Trophoblast cell (in vitro differentiated cells and primary cell): Measurements from ENCODE around the gene TMC3.
A peak's percentile ranks its signal among the peaks of the same experiment; 100 is the strongest.

Experiments used
- DNase-seq, 2 donors: peaks; one replicate each; pipeline ENCODE4 v3.0.0-alpha.2; 2016
- H2AFZ ChIP-seq: 2 replicates; pipeline ENCODE4 v1.6.1; 2013; ENCODE audit warnings: low read length, moderate library complexity, mild to moderate bottlenecking; ENCODE audit not compliant: insufficient read depth, poor library complexity
- H2AK5ac ChIP-seq: 2 replicates; pipeline ENCODE4 v1.6.1; 2013; ENCODE audit warnings: mild to moderate bottlenecking, low read length
- H2BK120ac ChIP-seq: 2 replicates; pipeline ENCODE4 v1.6.1; 2013; ENCODE audit warnings: low read length, mild to moderate bottlenecking, moderate library complexity; ENCODE audit not compliant: insufficient read depth, poor library complexity
- H2BK12ac ChIP-seq: 2 replicates; pipeline ENCODE4 v1.6.1; 2013; ENCODE audit warnings: mild to moderate bottlenecking, low read length, moderate library complexity
- H2BK5ac ChIP-seq: 2 replicates; pipeline ENCODE4 v1.6.1; 2013; ENCODE audit warnings: low read length, low read depth, moderate library complexity, mild to moderate bottlenecking; ENCODE audit not compliant: poor library complexity
- H3K14ac ChIP-seq: 2 replicates; pipeline ENCODE4 v1.6.1; 2013; ENCODE audit warnings: mild to moderate bottlenecking, low read length
- H3K18ac ChIP-seq: 2 replicates; pipeline ENCODE4 v1.6.1; 2013; ENCODE audit warnings: mild to moderate bottlenecking, low read length
- H3K23ac ChIP-seq: 2 replicates; pipeline ENCODE4 v1.6.1; 2013; ENCODE audit warnings: low read length
- H3K27ac ChIP-seq: 2 replicates; pipeline ENCODE4 v1.5.1; 2013; ENCODE audit warnings: low read depth, mild to moderate bottlenecking, inconsistent platforms, low read length, moderate library complexity
- H3K27me3 ChIP-seq: 2 replicates; pipeline ENCODE4 v1.6.1; 2013; ENCODE audit warnings: inconsistent platforms, mild to moderate bottlenecking, low read length, moderate library complexity; ENCODE audit not compliant: insufficient read depth
- H3K36me3 ChIP-seq, 2 experiments: 1 replicate in 1 of 2; 2 replicates in 1 of 2; pipeline ENCODE4 v1.6.1; 2013; ENCODE audit warnings: low read length in 2 of 2, mild to moderate bottlenecking in 2 of 2, moderate library complexity in 1 of 2; ENCODE audit not compliant: insufficient read depth in 2 of 2, control insufficient read depth in 1 of 2
- H3K4ac ChIP-seq: 2 replicates; pipeline ENCODE4 v1.6.1; 2013; ENCODE audit warnings: low read depth, mild to moderate bottlenecking, low read length, moderate library complexity
- H3K4me1 ChIP-seq, 2 experiments: 1 replicate in 1 of 2; 2 replicates in 1 of 2; pipeline ENCODE4 v1.6.1; 2013; ENCODE audit warnings: low read length in 2 of 2, mild to moderate bottlenecking in 2 of 2, moderate library complexity in 1 of 2; ENCODE audit not compliant: insufficient read depth in 2 of 2, control insufficient read depth in 1 of 2
- H3K4me2 ChIP-seq: 2 replicates; pipeline ENCODE4 v1.6.1; 2013; ENCODE audit warnings: inconsistent platforms, mild to moderate bottlenecking, low read length, moderate library complexity
- H3K4me3 ChIP-seq: 2 replicates; pipeline ENCODE4 v1.5.1; 2013; ENCODE audit warnings: mild to moderate bottlenecking, low read depth, low read length, inconsistent platforms
- H3K79me1 ChIP-seq: one replicate; pipeline ENCODE4 v1.6.1; 2013; ENCODE audit warnings: low read length
- H3K79me2 ChIP-seq: 2 replicates; pipeline ENCODE4 v1.6.1; 2013; ENCODE audit warnings: low read length, mild to moderate bottlenecking; ENCODE audit not compliant: control insufficient read depth, insufficient read depth, poor library complexity
- H3K9ac ChIP-seq: 2 replicates; pipeline ENCODE4 v1.6.1; 2013; ENCODE audit warnings: mild to moderate bottlenecking, low read length
- H3K9me3 ChIP-seq: 2 replicates; pipeline ENCODE4 v1.6.1; 2013; ENCODE audit warnings: low read depth, mild to moderate bottlenecking, control low read depth, inconsistent platforms, low read length; ENCODE audit not compliant: insufficient read depth
- H4K12ac ChIP-seq: 2 replicates; pipeline ENCODE4 v1.6.1; 2013; ENCODE audit warnings: low read depth, mild to moderate bottlenecking, low read length, moderate library complexity
- H4K8ac ChIP-seq: 2 replicates; pipeline ENCODE4 v1.6.1; 2013; ENCODE audit warnings: low read depth, mild to moderate bottlenecking, low read length, moderate library complexity
- H4K91ac ChIP-seq: one replicate; pipeline ENCODE4 v1.6.1; 2013; ENCODE audit warnings: low read depth, mild to moderate bottlenecking, low read length, moderate library complexity
- WGBS: extraction: QIAGEN DNeasy Blood & Tissue Kit; methylation state at CpG from one replicate; pipeline ENCODE4 v1.1.7; 2013; ENCODE audit warnings: missing lambda C conversion rate; ENCODE audit not compliant: insufficient read length, insufficient coverage; ENCODE audit errors: extremely low coverage; 5-methylcytosine and 5-hydroxymethylcytosine counted together

Gene TMC3

DNA sequence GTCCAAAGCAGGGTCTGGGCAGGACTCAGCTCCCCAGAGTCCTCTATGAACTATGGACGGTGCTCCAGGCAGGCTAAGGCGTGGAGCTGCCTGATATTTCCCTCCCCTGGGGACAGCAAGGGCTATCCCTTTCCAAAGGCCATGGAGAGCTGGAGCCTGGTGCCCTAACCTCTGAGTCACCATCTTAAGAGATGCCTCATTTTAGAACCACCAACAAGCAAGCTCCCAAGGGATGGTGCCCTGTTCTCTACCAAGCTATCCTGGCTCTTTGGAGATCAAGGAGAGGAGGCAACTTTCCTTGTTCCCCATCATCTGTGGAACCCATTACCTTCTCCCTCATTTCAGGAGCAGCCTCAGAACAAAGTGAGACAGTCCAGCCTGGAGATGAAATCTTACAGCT, 65.8 kb downstream of the TMC3 start:
- Histone ChIP-seq H2AFZ (no peak overlapping the region), H2BK120ac (no peak overlapping the region), H3K36me3 (peaks cover 4 to 5% of the 10 kb centered on the region in 2 experiments), H3K23ac (no peak overlapping the region), H3K79me2 (no peaks in the 10 kb centered on the region), H4K12ac (no peak overlapping the region), H3K4me2 (no peak overlapping the region), H3K27ac (no peak overlapping the region), H3K14ac (no peak overlapping the region), H3K9ac (no peak overlapping the region), H2BK12ac (no peak overlapping the region), H3K18ac (no peak overlapping the region), H2BK5ac (no peak overlapping the region), H4K8ac (no peak overlapping the region), H3K4me1 (peaks cover 6 to 11% of the 10 kb centered on the region in 2 experiments), H3K4me3 (no peak overlapping the region), H3K9me3 (no peaks in the 10 kb centered on the region), H4K91ac (no peak overlapping the region), H2AK5ac (no peak overlapping the region), H3K79me1 (no peaks in the 10 kb centered on the region), H3K27me3 (no peaks in the 10 kb centered on the region), H3K4ac (no peak overlapping the region)
- no CpG with 5 or more reads among the region's 2 CpGs for WGBS
- DNase-seq = no peak

DNA sequence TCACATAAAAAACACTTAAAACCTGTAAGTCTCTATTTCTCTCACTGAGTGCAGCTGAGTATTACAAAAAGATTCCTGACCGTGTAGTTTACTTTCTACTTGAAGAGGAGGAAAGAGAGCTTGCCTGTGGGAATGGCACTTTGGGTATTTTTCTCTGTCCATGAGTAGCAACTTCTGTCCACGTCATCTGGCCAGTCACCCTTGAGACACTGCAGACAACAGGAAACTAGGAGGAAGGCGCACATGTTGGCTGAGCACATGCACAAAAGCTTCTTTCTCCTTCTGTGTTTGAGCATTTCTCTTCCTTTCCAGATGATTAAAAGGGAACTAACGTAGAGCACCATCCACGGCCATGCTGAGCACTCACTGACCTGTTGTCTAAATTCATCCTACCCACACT, 69.8 kb downstream of the TMC3 start:
- Histone ChIP-seq H4K12ac (no peak overlapping the region), H3K23ac (no peak overlapping the region), H3K4me2 (no peak overlapping the region), H3K18ac (no peak overlapping the region), H3K79me1 (no peaks in the 10 kb centered on the region), H4K8ac (no peak overlapping the region), H2BK12ac (no peak overlapping the region), H3K27ac (peak overlapping the region; percentile 8), H3K27me3 (no peaks in the 10 kb centered on the region), H2BK5ac (no peak overlapping the region), H3K36me3 (no peaks in the 10 kb centered on the region), H3K79me2 (no peaks in the 10 kb centered on the region), H3K4me1 (peaks cover 5 to 8% of the 10 kb centered on the region in 2 experiments), H3K4me3 (no peak overlapping the region), H3K9me3 (no peaks in the 10 kb centered on the region), H2BK120ac (no peak overlapping the region), H3K14ac (no peak overlapping the region), H3K9ac (no peak overlapping the region), H3K4ac (no peak overlapping the region), H2AFZ (no peak overlapping the region), H4K91ac (no peak overlapping the region), H2AK5ac (no peak overlapping the region)
- WGBS = no CpG with 5 or more reads among the region's 5 CpGs
- DNase-seq = peak; percentile 79 to 88

DNA sequence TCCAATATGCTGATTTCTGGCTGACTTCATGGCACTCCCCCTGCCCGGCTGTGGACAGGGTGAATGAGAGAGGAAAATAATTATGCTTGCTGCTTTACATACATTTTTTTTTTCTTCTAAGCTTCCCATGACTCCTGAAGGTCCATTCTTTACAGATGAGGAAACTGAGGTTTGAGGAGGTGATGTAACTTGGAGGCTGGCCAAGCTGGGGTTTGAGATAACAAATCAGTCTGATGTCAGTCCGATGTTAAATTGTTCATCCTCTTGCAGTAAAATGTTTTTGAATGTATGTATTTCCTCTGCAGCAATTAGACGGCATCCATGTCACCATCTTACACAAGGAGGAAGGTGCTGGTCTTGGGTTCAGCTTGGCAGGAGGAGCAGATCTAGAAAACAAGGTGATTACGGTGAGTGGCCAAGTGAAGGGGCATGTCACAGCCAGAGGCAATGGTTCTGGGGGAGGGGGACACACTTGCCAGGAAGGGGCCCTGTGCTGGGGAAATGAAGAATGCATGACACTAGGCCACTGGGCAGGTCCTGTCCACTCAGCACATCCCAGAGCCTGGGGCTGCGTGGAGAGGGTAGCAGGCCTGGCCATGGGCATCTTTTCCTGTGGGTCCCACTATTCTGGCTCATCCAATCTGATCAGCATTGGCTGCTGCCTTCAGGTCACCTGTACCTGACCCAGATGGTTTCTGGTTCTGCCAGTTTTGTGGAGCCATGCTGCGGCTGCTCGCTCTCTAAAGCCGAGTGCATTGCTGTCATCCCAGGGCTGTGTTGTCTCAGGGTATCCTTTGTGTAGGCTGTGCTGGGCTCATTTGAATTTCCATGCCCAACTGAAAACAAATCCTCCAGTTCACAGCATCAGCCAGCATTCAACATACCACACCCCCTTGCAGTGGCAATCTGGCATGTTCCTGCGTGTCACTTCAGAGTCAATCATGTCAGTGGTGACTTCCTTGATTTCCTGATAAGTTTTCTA, 70.5 kb downstream of the TMC3 start:
- peak; percentile 57 to 76 for DNase-seq
- WGBS = no CpG with 5 or more reads among the region's 9 CpGs
- Histone ChIP-seq H3K27ac (peak overlapping the region; percentile 8), H2AFZ (no peak overlapping the region), H3K4ac (no peak overlapping the region), H3K9me3 (no peaks in the 10 kb centered on the region), H3K18ac (no peak overlapping the region), H2AK5ac (no peak overlapping the region), H3K36me3 (no peaks in the 10 kb centered on the region), H3K9ac (no peak overlapping the region), H3K79me1 (no peaks in the 10 kb centered on the region), H4K12ac (no peak overlapping the region), H3K4me2 (no peak overlapping the region), H3K27me3 (no peaks in the 10 kb centered on the region), H4K91ac (no peak overlapping the region), H2BK5ac (no peak overlapping the region), H3K4me1 (peaks cover 5 to 8% of the 10 kb centered on the region in 2 experiments), H3K23ac (no peak overlapping the region), H2BK12ac (no peak overlapping the region), H3K14ac (no peak overlapping the region), H3K4me3 (no peak overlapping the region), H3K79me2 (no peaks in the 10 kb centered on the region), H2BK120ac (no peak overlapping the region), H4K8ac (no peak overlapping the region)

DNA sequence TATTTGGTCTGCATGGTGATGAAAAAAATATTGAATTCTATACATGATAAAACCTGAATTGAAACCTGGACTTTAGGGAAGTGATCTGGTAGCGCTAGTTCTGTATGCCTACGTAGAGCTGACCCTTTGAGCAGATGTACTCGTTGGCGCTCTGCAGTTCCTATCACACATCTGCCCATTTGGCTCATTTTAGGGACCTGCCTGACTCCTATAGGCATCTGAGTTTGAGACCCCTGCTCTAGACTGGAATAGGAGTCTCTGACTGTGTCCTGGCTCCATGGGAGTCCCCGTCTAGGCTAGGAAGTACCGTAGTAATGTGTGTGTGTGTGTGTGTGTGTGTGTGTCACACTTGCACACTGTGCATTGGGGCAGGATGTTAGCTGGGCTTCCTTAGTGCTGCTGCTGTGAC, 71.3 kb downstream of the TMC3 start:
- Histone ChIP-seq H3K9me3 (no peaks in the 10 kb centered on the region), H2BK12ac (no peak overlapping the region), H2AFZ (no peak overlapping the region), H4K12ac (no peak overlapping the region), H3K4me3 (no peak overlapping the region), H3K4ac (no peak overlapping the region), H3K18ac (no peak overlapping the region), H2BK5ac (no peak overlapping the region), H2AK5ac (no peak overlapping the region), H3K27me3 (no peaks in the 10 kb centered on the region), H2BK120ac (no peak overlapping the region), H3K14ac (no peak overlapping the region), H3K36me3 (no peaks in the 10 kb centered on the region), H4K91ac (no peak overlapping the region), H3K4me1 (peaks cover 5 to 8% of the 10 kb centered on the region in 2 experiments), H3K23ac (no peak overlapping the region), H3K27ac (no peak overlapping the region), H4K8ac (no peak overlapping the region), H3K4me2 (no peak overlapping the region), H3K79me2 (no peaks in the 10 kb centered on the region), H3K79me1 (no peaks in the 10 kb centered on the region), H3K9ac (no peak overlapping the region)
- no peak for DNase-seq
- no CpG with 5 or more reads among the region's 6 CpGs for WGBS
